Measurements from ENCODE around the gene PVALB. TPM values are rescaled to one million over a fixed set of nuclear protein-coding genes. Genes with fewer than 3 reads are reported as not detected.

Gene PVALB
- total and polyA plus RNA-seq, 2 of the 4 experiments (the other 2 are of a cell fraction), result not detected

DNA sequence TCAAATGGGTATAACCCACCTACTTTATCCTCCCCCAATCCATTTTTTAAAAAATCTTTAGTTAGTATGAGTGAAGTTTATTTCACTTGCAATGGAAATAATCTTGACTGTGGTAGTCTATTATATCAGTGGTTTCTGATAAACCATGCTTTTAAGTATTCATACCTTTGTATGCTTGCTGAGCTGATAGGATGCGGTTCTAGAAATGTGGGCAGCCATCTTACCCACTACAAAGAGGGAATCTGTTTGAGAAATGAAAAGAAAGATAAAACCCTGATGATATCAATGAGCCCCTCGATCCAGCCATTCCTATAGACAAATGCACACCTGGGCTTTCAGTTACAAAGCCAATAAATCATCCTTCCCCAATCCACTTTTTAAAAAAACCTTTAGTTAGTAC, 13.8 kb upstream of the PVALB start:
- ChIA-PET POLR2A (ENCODE audit: unreplicated experiment) (no interaction called here), CTCF (interaction anchor here (1.5 kb wide), 1 partner anchor 25 kb away, joined by 3 read pairs; no protein-coding TSS in a partner anchor)
- Histone ChIP-seq H2BK5ac (ENCODE audit: low read depth, low read length, poor library complexity, severe bottlenecking) (no peak overlapping the region), H2BK120ac (ENCODE audit: low read depth, low read length) (no peak overlapping the region), H3K4me2 (ENCODE audit: low read depth, low read length) (no peak overlapping the region), H3K9me3 (ENCODE audit: control insufficient read depth, insufficient read depth, low read length) (no peaks in the 10 kb centered on the region), H3K23ac (ENCODE audit: low read depth, low read length) (no peak overlapping the region), H2BK15ac (ENCODE audit: low read depth, low read length) (no peak overlapping the region), H3K4me3 (ENCODE audit: insufficient read depth, low read depth, low read length) (no peak overlapping the region), H2AK5ac (ENCODE audit: low read depth, low read length) (no peak overlapping the region), H3K56ac (ENCODE audit: extremely low read depth, insufficient read depth, low read length) (no peak overlapping the region), H2BK20ac (ENCODE audit: low read depth, low read length) (no peak overlapping the region), H3K4me1 (ENCODE audit: control insufficient read depth, insufficient read depth, low read length) (no peaks in the 10 kb centered on the region), H3K18ac (ENCODE audit: low read depth, low read length) (no peak overlapping the region), H3K27me3 (ENCODE audit: control insufficient read depth, insufficient read depth, low read length) (peaks cover 28% of the 10 kb centered on the region), H2AK9ac (replicated peaks; ENCODE audit: low read depth, low read length, poor library complexity) (no peak overlapping the region), H3K36me3 (ENCODE audit: control insufficient read depth, insufficient read depth, low read length) (no peaks in the 10 kb centered on the region), H3K27ac (ENCODE audit: insufficient read depth, low read length) (no peak overlapping the region), H4K5ac (ENCODE audit: low read depth, low read length) (no peak overlapping the region), H2AFZ (replicated peaks; ENCODE audit: low read length, poor library complexity) (no peak overlapping the region), H3K14ac (replicated peaks; ENCODE audit: low read depth, low read length) (no peak overlapping the region), H3K9ac (ENCODE audit: low read depth, low read length) (no peak overlapping the region), H4K20me1 (ENCODE audit: insufficient read depth, low read length) (no peaks in the 10 kb centered on the region), H3K79me1 (ENCODE audit: low read depth in 1 of 2, low read length in 2 of 2) (no peaks in the 10 kb centered on the region), H3K9me1 (ENCODE audit: insufficient read depth, low read length) (no peaks in the 10 kb centered on the region), H4K91ac (ENCODE audit: insufficient read depth, low read depth, low read length) (no peak overlapping the region), H3K4ac (ENCODE audit: low read depth, low read length) (no peak overlapping the region), H4K8ac (ENCODE audit: low read depth in 2 of 2, low read length in 2 of 2) (no peak overlapping the region)
- in situ Hi-C loops (cut with MboI; ENCODE audit: low sequenced_read_pairs) (no loop called here), dilution Hi-C loops (cut with HindIII; ENCODE audit: low sequenced_read_pairs, unreplicated experiment) (no loop called here), intact Hi-C loops (cut with micrococcal nuclease) (no loop called here)
- no CpG with 5 or more reads among the region's 2 CpGs for WGBS, 2 experiments (ENCODE audit: extremely low coverage in 2 of 2, insufficient read length in 1 of 2)
- TF ChIP-seq RCOR1 (IDR thresholded peaks at IDR 0.05; ENCODE audit: insufficient replicate concordance, low read length), result no peak
- TF ChIP-seq MAFK (IDR thresholded peaks at IDR 0.05; ENCODE audit: low read depth, low read length), result no peak
- DNase-seq (no peak), ATAC-seq (ENCODE audit: low read depth) (no peak)
- BruUV-seq (replicated peaks), result no TSS peak
